MM.1S (cell line): ENCODE measurements around the gene FARP1.

Experiments used
- DNase-seq: peaks from one replicate; pipeline ENCODE4 v3.0.0-alpha.2; 2015
- H2AFZ ChIP-seq: fragments of 300-600 bp; sonication (generic); 2 replicates; pipeline ENCODE4 v1.6.0; 2016; ENCODE audit warnings: antibody characterized with exemption, low read length
- H3F3A ChIP-seq: fragments of 300-600 bp; sonication (generic); 2 replicates; pipeline ENCODE4 v1.6.1; 2016; ENCODE audit warnings: mild to moderate bottlenecking, antibody characterized with exemption, low read length, moderate library complexity, mixed read lengths; ENCODE audit not compliant: insufficient read depth
- H3K27ac ChIP-seq: fragments of 300-600 bp; sonication (generic); 2 replicates; pipeline ENCODE4 v1.5.1; 2016; ENCODE audit warnings: mild to moderate bottlenecking, low read length
- H3K27me3 ChIP-seq: fragments of 300-600 bp; sonication (generic); replicated peaks from 2 replicates; pipeline ENCODE4 v1.6.0; 2016; ENCODE audit warnings: low read length; ENCODE audit not compliant: insufficient read depth
- H3K36me3 ChIP-seq: fragments of 300-600 bp; sonication (generic); replicated peaks from 2 replicates; pipeline ENCODE4 v1.6.1; 2016; ENCODE audit warnings: mild to moderate bottlenecking, low read length, mixed read lengths; ENCODE audit not compliant: insufficient read depth
- H3K4me1 ChIP-seq: fragments of 300-600 bp; sonication (generic); 2 replicates; pipeline ENCODE4 v1.6.1; 2016; ENCODE audit warnings: low read length, mixed read lengths
- H3K4me2 ChIP-seq: fragments of 300-600 bp; sonication (generic); 2 replicates; pipeline ENCODE4 v1.6.0; 2016; ENCODE audit warnings: low read depth, low read length
- H3K4me3 ChIP-seq: fragments of 300-600 bp; sonication (generic); 2 replicates; pipeline ENCODE4 v1.5.1; 2016; ENCODE audit warnings: low read length, mixed read lengths
- H3K79me2 ChIP-seq: fragments of 300-600 bp; sonication (generic); 2 replicates; pipeline ENCODE4 v1.6.1; 2016; ENCODE audit warnings: mixed run types, low read length, mixed read lengths
- H3K9ac ChIP-seq: fragments of 300-600 bp; sonication (generic); 2 replicates; pipeline ENCODE4 v1.6.1; 2016; ENCODE audit warnings: low read length, mixed read lengths
- H3K9me2 ChIP-seq: fragments of 300-600 bp; sonication (generic); replicated peaks from 2 replicates; pipeline ENCODE4 v1.6.1; 2016; ENCODE audit warnings: mild to moderate bottlenecking, low read length, mixed read lengths; ENCODE audit not compliant: insufficient read depth
- H3K9me3 ChIP-seq: fragments of 300-600 bp; sonication (generic); replicated peaks from 2 replicates; pipeline ENCODE4 v1.6.1; 2016; ENCODE audit warnings: mild to moderate bottlenecking, low read length, mixed read lengths; ENCODE audit not compliant: insufficient read depth
- H4K20me1 ChIP-seq: fragments of 300-600 bp; sonication (generic); 2 replicates; pipeline ENCODE4 v1.6.1; 2016; ENCODE audit warnings: mild to moderate bottlenecking, low read length, moderate library complexity, mixed read lengths; ENCODE audit not compliant: insufficient read depth
- CTCF ChIP-seq: fragments of 300-600 bp; sonication (generic); IDR thresholded peaks from 2 replicates; pipeline ENCODE4 v1.5.1; 2016; ENCODE audit warnings: antibody characterized with exemption, low read length, mixed read lengths
- EZH2 ChIP-seq: fragments of 300-600 bp; sonication (generic); optimal IDR thresholded peaks from 2 replicates; pipeline ENCODE3; 2017; ENCODE audit warnings: low read depth, mild to moderate bottlenecking, antibody characterized with exemption, low read length, mixed read lengths
- EZH2phosphoT487 ChIP-seq: fragments of 300-600 bp; sonication (generic); IDR thresholded peaks from 2 replicates; pipeline ENCODE4 v1.6.1; 2018; ENCODE audit warnings: antibody characterized with exemption, low read length

The FARP1 gene

GRCh38 chr13:98141509-98142379 lies 1.1 kb upstream of the FARP1 start:
- Histone ChIP-seq H3K4me3 (peak overlapping the region; percentile 65; the same call in 1 of the 2 replicates), H3K9ac (no peak overlapping the region), H3K4me1 (no peaks in the 10 kb centered on the region; the same call in 1 of the 2 replicates), H3K27me3 (0 out of 2 replicates have a peak, but pooled peaks cover 4% of the 10 kb centered on the region), H3K9me2 (no peaks in the 10 kb centered on the region), H3K79me2 (peaks cover 14% of the 10 kb centered on the region), H3K9me3 (no peaks in the 10 kb centered on the region), H4K20me1 (no peaks in the 10 kb centered on the region), H3K27ac (no peak overlapping the region), H3K36me3 (no peaks in the 10 kb centered on the region), H2AFZ (peak overlapping the region; percentile 77; the same call in 1 of the 2 replicates), H3K4me2 (peak overlapping the region; percentile 87; the same call in 1 of the 2 replicates), H3F3A (no peaks in the 10 kb centered on the region)
- TF ChIP-seq EZH2phosphoT487 (no peak), EZH2 (no peak), CTCF (no peak)
- no peak for DNase-seq

- no peak overlapping the region for H3K4me2 ChIP-seq
- H3F3A ChIP-seq, result no peaks in the 10 kb centered on the region
- no peaks in the 10 kb centered on the region for H3K36me3 ChIP-seq
- no peak overlapping the region; the same call in 1 of the 2 replicates for H3K4me3 ChIP-seq
- H3K27ac ChIP-seq, result no peak overlapping the region
- no peaks in the 10 kb centered on the region for H4K20me1 ChIP-seq
- peaks cover 14% of the 10 kb centered on the region for H3K79me2 ChIP-seq
- TF ChIP-seq EZH2, result no peak
- no peak for TF ChIP-seq CTCF
- no peak for TF ChIP-seq EZH2phosphoT487
- H3K9me3 ChIP-seq, result no peaks in the 10 kb centered on the region
- H3K9ac ChIP-seq, result no peak overlapping the region
- H2AFZ ChIP-seq, result no peak overlapping the region
- 0 out of 2 replicates have a peak, but pooled peaks cover 4% of the 10 kb centered on the region for H3K27me3 ChIP-seq
- no peak for DNase-seq
- H3K4me1 ChIP-seq, result no peaks in the 10 kb centered on the region; the same call in 1 of the 2 replicates
- H3K9me2 ChIP-seq, result no peaks in the 10 kb centered on the region
Measured at GRCh38 chr13:98143157-98143553, 261 bp downstream of the FARP1 start.

- Histone ChIP-seq H3K9me3 (no peaks in the 10 kb centered on the region), H3F3A (no peaks in the 10 kb centered on the region), H3K79me2 (peaks cover 14% of the 10 kb centered on the region), H3K36me3 (no peaks in the 10 kb centered on the region), H3K27me3 (0 out of 2 replicates have a peak, but pooled peaks cover 4% of the 10 kb centered on the region), H3K4me3 (peak overlapping the region; percentile 57), H3K27ac (no peak overlapping the region), H3K4me1 (no peaks in the 10 kb centered on the region; the same call in 1 of the 2 replicates), H3K9ac (no peak overlapping the region; the same call in 1 of the 2 replicates), H4K20me1 (no peaks in the 10 kb centered on the region), H2AFZ (peak overlapping the region; percentile 45; the same call in 1 of the 2 replicates), H3K4me2 (peak overlapping the region; percentile 85), H3K9me2 (no peaks in the 10 kb centered on the region)
- TF ChIP-seq EZH2phosphoT487 (no peak), EZH2 (no peak), CTCF (no peak)
- DNase-seq, result peak; percentile 9
Measured at GRCh38 chr13:98143601-98144026, 720 bp downstream of the FARP1 start.
